Right lung (tissue), 5 donors: ENCODE measurements around the gene KRT82. TPM values are rescaled to one million over a fixed set of nuclear protein-coding genes. Genes with fewer than 3 reads are reported as not detected.
"Not testable (repeated sequence)": the region's sequence is repeated elsewhere in the genome, so short reads cannot be mapped to it uniquely, and the experiment has no call there.

Source experiments
- DNase-seq, 2 donors: peaks; one replicate each; pipeline ENCODE4 v3.0.0-alpha.2; 2013
- polyA plus RNA-seq, 5 donors: library from polyadenylated mRNA; unstranded; fragments of 120-200 nt; gene quantifications; one replicate each; pipeline versions ENCODE4 v1.2.1 to v1.2.3, GENCODE V29; 2013; ENCODE audit warnings: inconsistent platforms in 1 of 5, low replicate concordance in 1 of 5; ENCODE audit not compliant: insufficient read length in 5 of 5, insufficient read depth in 1 of 5

KRT82 gene
- polyA plus RNA-seq, 5 donors, result not detected

DNA sequence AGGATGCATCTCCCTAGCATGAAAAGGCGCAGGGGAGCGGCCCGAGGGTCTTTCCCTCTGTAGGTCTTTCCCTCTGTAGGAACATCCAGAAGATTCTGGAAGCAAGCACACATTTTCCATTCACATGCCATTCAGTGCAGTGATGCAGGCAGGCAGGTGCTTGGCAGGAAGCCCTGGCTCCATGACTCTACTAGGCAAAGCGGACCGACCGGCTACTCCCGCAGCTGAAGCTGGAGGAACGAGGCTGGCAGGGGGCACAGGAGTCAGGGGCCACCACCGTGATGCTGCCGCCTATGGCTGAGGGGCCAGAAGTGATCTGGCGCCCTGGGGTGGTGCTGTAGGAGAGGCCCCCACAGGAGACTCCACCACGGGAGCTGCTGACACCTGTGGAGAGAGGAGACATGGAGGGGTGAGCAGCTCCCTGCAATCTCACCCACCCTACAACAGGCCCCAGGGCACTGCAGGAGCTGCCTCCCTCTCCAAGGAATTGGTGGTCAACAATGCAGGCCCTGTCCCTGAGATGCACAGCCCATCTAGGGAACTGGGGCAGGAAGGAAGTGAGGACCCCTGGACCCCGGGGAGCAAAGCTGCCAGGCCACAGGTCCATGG lies 45.4 kb downstream of the KRT82 start:
- no peak for DNase-seq

GRCh38 chr12:52360106-52360662 lies 46.0 kb downstream of the KRT82 start:
- DNase-seq, result no peak

- DNase-seq, result peak in 1 of 2 donors; percentile 68
Measured at GRCh38 chr12:52359621-52360061, 46.5 kb downstream of the KRT82 start.

DNA sequence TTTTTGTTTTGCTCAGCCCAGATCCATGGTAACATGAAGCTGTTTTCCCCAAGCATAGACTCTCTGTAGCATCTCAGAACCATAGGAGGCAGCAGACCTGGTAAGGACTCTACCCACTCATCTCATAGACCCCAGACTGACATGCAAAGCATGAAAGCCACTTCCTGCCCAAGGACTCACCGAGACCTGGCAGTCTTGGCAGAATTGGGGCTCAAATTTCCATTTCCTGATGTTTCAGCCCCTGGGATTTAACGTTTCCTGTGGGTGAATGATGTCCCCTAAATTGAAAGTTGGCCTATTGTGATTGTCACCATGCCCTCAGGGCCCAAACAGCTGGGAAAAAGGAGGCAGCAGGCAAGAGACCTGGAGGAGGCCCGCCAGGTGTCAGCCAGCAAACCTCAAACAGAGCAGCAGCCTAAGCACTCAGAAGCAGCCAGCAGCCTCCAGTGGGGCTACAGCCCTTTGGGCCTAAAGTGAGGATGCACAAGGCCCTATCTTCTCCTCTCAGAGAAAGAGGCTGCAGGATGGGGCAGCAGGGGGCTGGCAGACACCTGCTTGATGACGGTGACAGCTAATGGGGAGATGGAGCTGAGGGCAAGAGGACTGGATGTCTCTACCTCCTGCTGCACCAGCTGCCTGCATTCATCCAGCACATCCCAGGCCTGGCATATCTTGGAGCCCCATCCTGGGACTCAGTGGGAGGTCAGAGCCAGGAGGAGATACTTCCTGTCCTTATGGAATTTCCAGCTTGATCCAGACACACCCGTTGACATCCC lies 47.4 kb downstream of the KRT82 start:
- DNase-seq, result no peak

DNA sequence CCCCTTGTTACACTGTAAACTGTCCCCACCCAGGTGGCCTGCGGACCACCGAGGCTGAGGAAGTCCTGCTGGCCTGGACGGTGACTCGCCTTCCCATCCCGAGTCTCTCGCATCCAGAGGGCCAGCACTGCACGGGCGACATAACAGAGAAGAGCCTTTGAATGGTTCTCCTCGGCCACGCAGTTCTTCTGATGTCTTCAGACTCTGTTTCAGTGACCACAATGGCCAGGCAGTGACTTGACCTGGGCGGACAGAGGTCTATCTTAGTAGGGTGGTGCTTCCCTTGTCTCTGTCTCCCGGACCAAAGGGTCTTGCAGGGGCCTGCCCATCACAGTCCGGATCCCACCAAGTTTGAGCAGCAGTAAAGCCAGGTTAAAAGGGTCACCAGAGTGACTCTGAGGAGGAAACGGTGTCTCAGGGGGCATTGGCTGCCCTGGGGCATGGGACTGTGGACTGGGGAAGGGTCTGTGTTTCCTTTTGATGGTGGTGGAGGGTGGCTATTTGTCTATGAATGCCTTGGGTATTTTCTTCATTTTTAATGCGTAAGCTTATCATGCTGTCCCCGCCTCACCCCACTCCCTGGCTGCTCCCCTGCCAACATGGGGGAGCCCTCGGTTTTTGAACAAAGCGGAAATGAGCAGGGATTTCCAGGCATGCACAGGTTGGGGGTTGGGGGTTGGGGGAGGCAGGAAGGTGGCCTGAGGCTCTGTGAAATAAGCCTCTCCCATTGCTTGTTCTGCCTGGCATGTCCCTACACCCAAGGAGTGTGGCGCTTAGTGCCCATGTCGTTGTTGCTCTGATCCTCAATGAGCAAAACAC lies 49.2 kb downstream of the KRT82 start:
- no peak for DNase-seq

GRCh38 chr12:52356031-52356761 lies 49.9 kb downstream of the KRT82 start:
- no peak for DNase-seq

GRCh38 chr12:52355176-52355575 lies 51.0 kb downstream of the KRT82 start:
- no peak for DNase-seq

- DNase-seq, result no peak
Measured at GRCh38 chr12:52354200-52354599, 51.9 kb downstream of the KRT82 start.

GRCh38 chr12:52353766-52354165 lies 52.4 kb downstream of the KRT82 start:
- no peak for DNase-seq

- DNase-seq, result no peak
Measured at GRCh38 chr12:52352951-52353350, 53.2 kb downstream of the KRT82 start.

- no peak for DNase-seq
Measured at GRCh38 chr12:52351196-52352059, 54.7 kb downstream of the KRT82 start.

GRCh38 chr12:52350786-52351185 lies 55.3 kb downstream of the KRT82 start:
- no peak for DNase-seq

GRCh38 chr12:52350021-52350620 lies 56.0 kb downstream of the KRT82 start:
- DNase-seq, result no peak

GRCh38 chr12:52349196-52349595 lies 56.9 kb downstream of the KRT82 start:
- DNase-seq, result no peak

DNA sequence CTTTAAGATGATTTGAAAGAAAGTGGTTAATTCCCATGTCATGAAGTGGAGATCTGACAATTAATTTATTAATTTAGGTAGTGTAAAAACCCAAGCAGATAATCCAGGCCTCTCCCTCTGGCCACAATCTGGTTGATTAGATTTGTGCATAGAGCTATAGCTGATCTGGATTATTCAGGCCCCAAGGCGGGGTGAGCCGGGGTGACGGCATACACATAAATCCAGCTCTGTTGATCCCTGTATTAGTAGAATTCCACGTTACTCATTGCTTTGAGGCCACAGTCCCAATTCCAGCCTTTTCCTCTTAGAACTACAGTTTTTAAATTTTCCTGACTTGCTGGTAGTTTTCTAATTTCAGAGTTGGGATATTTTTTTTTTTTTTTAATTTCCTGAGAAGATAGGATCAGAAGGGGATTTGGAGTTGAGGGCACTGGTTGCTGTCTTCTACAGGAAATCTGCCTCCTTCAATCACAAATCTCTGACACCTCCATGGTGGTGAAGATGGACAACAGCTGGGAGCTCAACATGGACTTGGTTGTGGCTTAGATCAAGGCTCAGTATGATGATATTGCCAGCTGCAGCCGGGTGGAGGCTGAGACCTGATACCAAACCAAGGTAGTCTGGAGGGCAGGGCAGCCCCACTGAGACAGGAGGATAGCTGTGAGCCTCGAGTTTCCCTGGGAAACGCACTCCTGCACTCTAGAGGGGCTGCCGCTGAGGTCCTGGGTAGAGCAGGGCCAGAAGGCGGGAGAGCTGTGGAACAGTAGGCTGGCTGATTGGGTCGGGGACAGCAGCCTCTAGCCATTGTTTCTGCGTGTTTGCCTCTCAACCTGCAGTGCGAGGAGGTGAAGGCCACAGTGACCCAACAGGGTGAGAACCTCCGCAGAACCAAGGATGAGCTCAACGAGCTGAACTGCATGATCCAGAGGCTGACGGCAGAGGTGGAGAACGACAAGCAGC lies 58.3 kb downstream of the KRT82 start:
- no peak for DNase-seq

DNA sequence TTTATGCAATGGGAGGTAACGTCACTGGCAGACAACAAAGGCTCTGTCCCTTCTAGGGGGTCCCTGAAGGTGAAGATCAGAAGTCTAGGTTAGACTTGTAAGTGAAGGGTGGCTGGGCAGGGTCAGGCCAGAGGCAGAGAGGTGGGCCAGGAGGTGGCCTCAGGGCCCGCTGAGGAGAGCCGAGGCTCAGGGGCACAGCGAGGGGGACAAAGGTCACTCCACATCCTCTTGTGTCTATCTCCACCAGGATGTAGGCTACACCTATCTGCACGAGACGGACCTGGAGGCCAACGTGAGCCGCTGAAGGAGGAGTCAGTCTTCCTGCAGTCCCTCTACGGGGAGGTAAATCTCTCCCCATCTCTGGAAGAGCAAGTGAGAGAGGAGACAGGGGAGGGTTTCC lies 59.1 kb downstream of the KRT82 start:
- DNase-seq, result no peak

DNA sequence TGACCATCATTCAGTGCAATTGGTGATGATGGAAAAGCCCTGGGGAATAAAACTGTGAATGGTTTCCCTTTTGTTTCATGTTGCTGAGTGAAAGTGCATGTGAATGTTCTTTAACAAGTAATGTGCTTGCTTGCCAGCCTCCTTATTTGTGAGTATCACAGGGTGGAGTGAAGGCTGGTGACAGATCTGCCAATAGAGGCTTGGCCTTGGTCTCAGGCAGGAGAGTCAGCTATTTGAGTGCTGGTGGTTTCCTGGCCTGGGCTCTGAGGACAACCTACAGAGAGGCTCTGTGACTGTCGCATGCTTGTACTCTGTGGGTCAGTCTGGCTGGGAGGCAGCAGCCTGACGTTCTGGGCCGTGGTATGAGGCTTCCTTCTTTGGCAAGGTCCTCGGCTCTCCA lies 59.5 kb downstream of the KRT82 start:
- DNase-seq, result no peak

DNA sequence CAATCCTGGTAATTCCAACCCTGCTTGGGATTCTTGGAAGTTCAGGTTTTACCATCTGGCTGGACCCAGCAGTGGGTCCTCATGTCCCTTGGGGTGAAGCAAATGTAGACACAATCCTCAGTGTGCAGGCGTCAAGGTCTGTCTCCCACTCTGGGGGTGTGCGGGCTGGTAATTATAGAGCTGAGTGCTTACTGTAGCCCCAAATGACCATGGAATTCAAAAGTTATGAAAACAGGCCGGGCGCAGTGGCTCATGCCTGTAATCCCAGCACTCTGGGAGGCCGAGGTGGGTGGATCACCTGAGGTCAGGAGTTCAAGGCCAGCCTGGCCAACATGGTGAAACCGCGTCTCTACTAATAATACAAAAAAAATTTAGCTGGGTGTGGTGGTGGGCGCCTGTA lies 61.1 kb downstream of the KRT82 start:
- not testable (repeated sequence) for DNase-seq

DNA sequence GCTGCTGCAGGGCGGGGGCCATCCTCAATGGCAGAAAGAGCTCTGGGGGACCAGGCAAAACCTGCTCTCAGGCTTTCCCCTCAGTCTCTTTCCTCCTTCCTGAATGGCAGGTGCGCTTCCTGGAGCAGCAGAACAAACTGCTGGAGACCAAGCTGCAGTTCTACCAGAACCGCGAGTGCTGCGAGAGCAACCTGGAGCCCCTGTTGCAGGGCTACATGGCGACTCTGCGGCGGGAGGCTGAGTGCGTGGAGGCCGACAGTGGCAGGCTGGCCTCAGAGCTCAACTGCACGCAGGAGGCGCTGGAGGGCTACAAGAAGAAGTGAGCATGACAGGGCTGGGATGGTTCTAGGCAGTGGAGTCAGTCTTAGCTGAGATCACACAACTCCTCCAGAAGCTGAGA lies 62.0 kb downstream of the KRT82 start:
- DNase-seq, result no peak
